ENCODE results near the gene DNAAF5. TPM values are rescaled to one million over a fixed set of nuclear protein-coding genes. Genes with fewer than 3 reads are reported as not detected.
A peak's percentile ranks its signal among the peaks of the same experiment; 100 is the strongest.
"Not testable (repeated sequence)": the region's sequence is repeated elsewhere in the genome, so short reads cannot be mapped to it uniquely, and the experiment has no call there.

Gene DNAAF5
- polyA plus RNA-seq, 1 of the 3 experiments (the other 2 are of a cell fraction), result 58.5 TPM

- H3K4me2 ChIP-seq; DNase-seq; H3K9ac ChIP-seq; H3K4me3 ChIP-seq (ENCODE audit: low read depth in 2 of 2, low read length in 1 of 2); H3F3A ChIP-seq (replicated peaks; ENCODE audit: insufficient read depth); H3K9me2 ChIP-seq; H3K9me3 ChIP-seq; H2AFZ ChIP-seq (ENCODE audit: low read depth); CTCF ChIA-PET; H3K27ac ChIP-seq (ENCODE audit: low read depth in 2 of 2, low read length in 1 of 2); H3K27me3 ChIP-seq (ENCODE audit: insufficient read depth); H3K4me1 ChIP-seq (ENCODE audit: control insufficient read depth in 1 of 2, insufficient read depth in 2 of 2, low read depth in 1 of 2, low read length in 1 of 2): not testable (repeated sequence)
- Histone ChIP-seq H3K79me2 (ENCODE audit: insufficient read depth) (peaks cover 43% of the 10 kb centered on the region), H4K20me1 (ENCODE audit: insufficient read depth) (peaks cover 16% of the 10 kb centered on the region), H3K36me3 (replicated peaks in 1 of 2; ENCODE audit: control insufficient read depth in 1 of 2, insufficient read depth in 2 of 2, low read length in 1 of 2) (peaks cover 22 to 46% of the 10 kb centered on the region in 2 experiments)
- 92% methylated on average over 14 of the region's 14 CpGs for WGBS (ENCODE audit: low lambda C conversion rate)
- POLR2A ChIA-PET, result interaction anchor here (0.6 kb wide), 1 partner anchor 12 kb away, joined by 3 read pairs; no protein-coding TSS in a partner anchor
Measured at GRCh38 chr7:743341-744127, 17.0 kb downstream of the DNAAF5 start.

- POLR2A ChIA-PET; H3K9ac ChIP-seq; H3F3A ChIP-seq (replicated peaks; ENCODE audit: insufficient read depth); H3K4me2 ChIP-seq; H3K4me3 ChIP-seq (ENCODE audit: low read depth in 2 of 2, low read length in 1 of 2); H3K9me2 ChIP-seq; CTCF ChIA-PET; H2AFZ ChIP-seq (ENCODE audit: low read depth); DNase-seq; H3K9me3 ChIP-seq; H3K27ac ChIP-seq (ENCODE audit: low read depth in 2 of 2, low read length in 1 of 2); H3K27me3 ChIP-seq (ENCODE audit: insufficient read depth): not testable (repeated sequence)
- Histone ChIP-seq H4K20me1 (ENCODE audit: insufficient read depth) (peaks cover 19% of the 10 kb centered on the region), H3K79me2 (ENCODE audit: insufficient read depth) (peaks cover 40% of the 10 kb centered on the region), H3K4me1 (ENCODE audit: control insufficient read depth in 1 of 2, insufficient read depth in 2 of 2, low read depth in 1 of 2, low read length in 1 of 2) (peaks cover 0 to 10% of the 10 kb centered on the region in 2 experiments; a peak in 2 of 4 replicates), H3K36me3 (replicated peaks in 1 of 2; ENCODE audit: control insufficient read depth in 1 of 2, insufficient read depth in 2 of 2, low read length in 1 of 2) (peaks cover 22 to 44% of the 10 kb centered on the region in 2 experiments)
- 95% methylated on average over 5 of the region's 5 CpGs for WGBS (ENCODE audit: low lambda C conversion rate)
Measured at GRCh38 chr7:744128-744520, 17.6 kb downstream of the DNAAF5 start.

DNA sequence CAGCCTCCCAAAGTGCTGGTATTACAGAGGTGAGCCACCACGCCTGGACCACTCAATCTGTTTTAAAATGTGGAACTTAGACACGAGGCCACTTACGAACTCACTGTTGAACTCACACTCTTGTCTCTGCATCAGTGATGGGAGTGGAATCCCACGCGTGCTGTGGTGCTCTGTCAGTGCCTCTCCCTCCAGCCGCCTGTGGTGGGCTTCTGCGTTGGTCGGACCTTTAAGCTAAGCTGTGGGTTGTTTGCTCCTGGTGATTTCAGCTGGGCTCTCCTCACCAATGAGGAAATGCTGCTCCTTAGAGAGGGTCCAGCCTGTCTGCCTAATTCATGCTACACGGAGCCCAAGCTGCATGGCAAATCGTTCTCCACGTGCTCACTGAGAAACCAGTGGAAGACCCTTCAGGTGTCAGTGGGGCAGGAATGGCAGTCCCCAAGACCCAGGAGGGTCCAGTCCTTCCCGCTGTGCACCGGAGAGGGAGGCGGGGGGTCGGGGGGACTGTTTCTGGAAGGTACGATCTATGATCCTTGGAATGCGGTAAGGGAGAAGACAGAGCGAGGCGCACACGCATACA, 18.4 kb downstream of the DNAAF5 start:
- Histone ChIP-seq H3K4me1 (ENCODE audit: control insufficient read depth in 1 of 2, insufficient read depth in 2 of 2, low read depth in 1 of 2, low read length in 1 of 2) (peaks cover 0 to 18% of the 10 kb centered on the region in 2 experiments; a peak in 2 of 4 replicates), H3K9me3 (no peaks in the 10 kb centered on the region), H3F3A (replicated peaks; ENCODE audit: insufficient read depth) (peaks cover 10% of the 10 kb centered on the region), H3K4me2 (no peak overlapping the region), H3K36me3 (replicated peaks in 1 of 2; ENCODE audit: control insufficient read depth in 1 of 2, insufficient read depth in 2 of 2, low read length in 1 of 2) (peaks cover 22 to 40% of the 10 kb centered on the region in 2 experiments), H3K9me2 (no peaks in the 10 kb centered on the region), H3K27ac (ENCODE audit: low read depth in 2 of 2, low read length in 1 of 2) (no peak overlapping the region), H3K79me2 (ENCODE audit: insufficient read depth) (peaks cover 38% of the 10 kb centered on the region), H3K4me3 (ENCODE audit: low read depth in 2 of 2, low read length in 1 of 2) (no peak overlapping the region), H3K9ac (no peak overlapping the region), H4K20me1 (ENCODE audit: insufficient read depth) (peaks cover 13% of the 10 kb centered on the region; the same call in 1 of the 2 replicates), H3K27me3 (ENCODE audit: insufficient read depth) (no peaks in the 10 kb centered on the region), H2AFZ (ENCODE audit: low read depth) (no peak overlapping the region)
- DNase-seq, result peak; percentile 30
- no peak for TF ChIP-seq ELF1 (IDR thresholded peaks at IDR 0.05)
- TF ChIP-seq NRF1 (IDR thresholded peaks at IDR 0.05; ENCODE audit: low read depth, low read length), result no peak
- TF ChIP-seq FOSL2 (IDR thresholded peaks at IDR 0.05; ENCODE audit: borderline replicate concordance, low read depth), result no peak
- TF ChIP-seq RXRA (IDR thresholded peaks at IDR 0.05; ENCODE audit: borderline replicate concordance, low read depth), result no peak
- no peak for TF ChIP-seq EZH2phosphoT487 (IDR thresholded peaks at IDR 0.05; ENCODE audit: borderline replicate concordance, low read depth)
- TF ChIP-seq, protein P1, sequence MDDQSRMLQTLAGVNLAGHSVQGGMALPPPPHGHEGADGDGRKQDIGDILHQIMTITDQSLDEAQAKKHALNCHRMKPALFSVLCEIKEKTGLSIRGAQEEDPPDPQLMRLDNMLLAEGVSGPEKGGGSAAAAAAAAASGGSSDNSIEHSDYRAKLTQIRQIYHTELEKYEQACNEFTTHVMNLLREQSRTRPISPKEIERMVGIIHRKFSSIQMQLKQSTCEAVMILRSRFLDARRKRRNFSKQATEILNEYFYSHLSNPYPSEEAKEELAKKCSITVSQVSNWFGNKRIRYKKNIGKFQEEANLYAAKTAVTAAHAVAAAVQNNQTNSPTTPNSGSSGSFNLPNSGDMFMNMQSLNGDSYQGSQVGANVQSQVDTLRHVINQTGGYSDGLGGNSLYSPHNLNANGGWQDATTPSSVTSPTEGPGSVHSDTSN (IDR thresholded peaks at IDR 0.05), result no peak
- no peak for TF ChIP-seq JUND (IDR thresholded peaks at IDR 0.05)
- TF ChIP-seq MXI1 (IDR thresholded peaks at IDR 0.05; ENCODE audit: low read depth, low read length), result no peak
- no peak for TF ChIP-seq TAF1 (IDR thresholded peaks at IDR 0.05; ENCODE audit: borderline replicate concordance, low read depth, low read length)
- TF ChIP-seq EP300 (IDR thresholded peaks at IDR 0.05; ENCODE audit: borderline replicate concordance in 1 of 2, low read depth in 1 of 2, low read length in 1 of 2), result no peak
- TF ChIP-seq TCF12 (IDR thresholded peaks at IDR 0.05), result no peak
- TF ChIP-seq FOXJ3 (CRISPR knock-in tag; IDR thresholded peaks at IDR 0.05), result no peak
- WGBS (ENCODE audit: low lambda C conversion rate), result 96% methylated on average over 20 of the region's 20 CpGs
- POLR2A ChIA-PET, result no interaction called here
- CTCF ChIA-PET, result no interaction called here
